ENCODE data around the gene KRT26.

KRT26 gene

GRCh38 chr17:40772101-40772500, at the start of gene KRT26:
TSS of gene KRT26 (minus strand) at chr17:40772201. CDS start at chr17:40772113, 88 bp downstream.
- DNase-seq, result no peak
- Histone ChIP-seq H3K4me1 (ENCODE audit: low read length) (no peaks in the 10 kb centered on the region), H3K27me3 (replicated peaks; ENCODE audit: insufficient read depth, low read length) (no peaks in the 10 kb centered on the region), H3K9me2 (replicated peaks; ENCODE audit: insufficient read depth, low read length) (no peaks in the 10 kb centered on the region), H4K20me1 (ENCODE audit: insufficient read depth, low read length) (no peaks in the 10 kb centered on the region), H2AFZ (ENCODE audit: low read length) (no peak within 1 kb of the TSS), H3K79me2 (ENCODE audit: low read length) (no peaks in the 10 kb centered on the region), H3K4me2 (ENCODE audit: low read depth, low read length) (no peak within 1 kb of the TSS), H3K4me3 (ENCODE audit: low read length) (no peak within 1 kb of the TSS), H3K36me3 (replicated peaks; ENCODE audit: insufficient read depth, low read length) (no peaks in the 10 kb centered on the region), H3F3A (ENCODE audit: insufficient read depth, low read length) (no peaks in the 10 kb centered on the region), H3K9ac (ENCODE audit: low read length) (no peak within 1 kb of the TSS), H3K27ac (ENCODE audit: low read length) (no peak within 1 kb of the TSS), H3K9me3 (replicated peaks; ENCODE audit: insufficient read depth, low read length) (no peaks in the 10 kb centered on the region)
- TF ChIP-seq EZH2 (optimal IDR thresholded peaks at IDR 0.05; ENCODE audit: low read depth, low read length) (no peak), CTCF (IDR thresholded peaks at IDR 0.05; ENCODE audit: low read length) (no peak), EZH2phosphoT487 (IDR thresholded peaks at IDR 0.05; ENCODE audit: low read length) (no peak)

- Histone ChIP-seq H3K36me3 (replicated peaks; ENCODE audit: insufficient read depth, low read length) (no peaks in the 10 kb centered on the region), H3K79me2 (ENCODE audit: low read length) (peaks cover 10% of the 10 kb centered on the region; the same call in 1 of the 2 replicates), H3K9ac (ENCODE audit: low read length) (no peak overlapping the region), H3K4me1 (ENCODE audit: low read length) (0 out of 2 replicates have a peak, but pooled peaks cover 13% of the 10 kb centered on the region), H3K4me3 (ENCODE audit: low read length) (no peak overlapping the region), H3F3A (ENCODE audit: insufficient read depth, low read length) (peaks cover 21% of the 10 kb centered on the region), H3K27me3 (replicated peaks; ENCODE audit: insufficient read depth, low read length) (no peaks in the 10 kb centered on the region), H3K4me2 (ENCODE audit: low read depth, low read length) (no peak overlapping the region), H2AFZ (ENCODE audit: low read length) (no peak overlapping the region), H3K27ac (ENCODE audit: low read length) (no peak overlapping the region), H3K9me2 (replicated peaks; ENCODE audit: insufficient read depth, low read length) (no peaks in the 10 kb centered on the region), H3K9me3 (replicated peaks; ENCODE audit: insufficient read depth, low read length) (no peaks in the 10 kb centered on the region), H4K20me1 (ENCODE audit: insufficient read depth, low read length) (no peaks in the 10 kb centered on the region)
- no peak for DNase-seq
- TF ChIP-seq EZH2phosphoT487 (IDR thresholded peaks at IDR 0.05; ENCODE audit: low read length) (no peak), EZH2 (optimal IDR thresholded peaks at IDR 0.05; ENCODE audit: low read depth, low read length) (no peak), CTCF (IDR thresholded peaks at IDR 0.05; ENCODE audit: low read length) (no peak)
These were observed 49.5 kb upstream of the KRT26 start for GRCh38 chr17:40821536-40821935.

- H3K4me1 ChIP-seq (ENCODE audit: low read length), result 0 out of 2 replicates have a peak, but pooled peaks cover 13% of the 10 kb centered on the region
- no peaks in the 10 kb centered on the region for H3K27me3 ChIP-seq (replicated peaks; ENCODE audit: insufficient read depth, low read length)
- no peaks in the 10 kb centered on the region for H4K20me1 ChIP-seq (ENCODE audit: insufficient read depth, low read length)
- no peak overlapping the region for H3K27ac ChIP-seq (ENCODE audit: low read length)
- no peak overlapping the region for H3K4me2 ChIP-seq (ENCODE audit: low read depth, low read length)
- H3K9ac ChIP-seq (ENCODE audit: low read length), result no peak overlapping the region
- no peak overlapping the region for H3K4me3 ChIP-seq (ENCODE audit: low read length)
- H3K9me2 ChIP-seq (replicated peaks; ENCODE audit: insufficient read depth, low read length), result no peaks in the 10 kb centered on the region
- peaks cover 10% of the 10 kb centered on the region; the same call in 1 of the 2 replicates for H3K79me2 ChIP-seq (ENCODE audit: low read length)
- TF ChIP-seq CTCF (IDR thresholded peaks at IDR 0.05; ENCODE audit: low read length) (no peak), EZH2phosphoT487 (IDR thresholded peaks at IDR 0.05; ENCODE audit: low read length) (no peak), EZH2 (optimal IDR thresholded peaks at IDR 0.05; ENCODE audit: low read depth, low read length) (no peak)
- no peak overlapping the region for H2AFZ ChIP-seq (ENCODE audit: low read length)
- H3K36me3 ChIP-seq (replicated peaks; ENCODE audit: insufficient read depth, low read length), result no peaks in the 10 kb centered on the region
- no peak for DNase-seq
- H3K9me3 ChIP-seq (replicated peaks; ENCODE audit: insufficient read depth, low read length), result no peaks in the 10 kb centered on the region
- peaks cover 21% of the 10 kb centered on the region for H3F3A ChIP-seq (ENCODE audit: insufficient read depth, low read length)
These were observed 48.3 kb upstream of the KRT26 start for GRCh38 chr17:40820228-40820838.
